Fibroblast of lung (primary cell): ENCODE measurements around the gene PLAC1. TPM values are rescaled to one million over a fixed set of nuclear protein-coding genes. Genes with fewer than 3 reads are reported as not detected.

Experiments used
- DNase-seq, 2 donors: peaks; one replicate each; pipeline versions ENCODE4 v3.0.0 to v3.0.0-alpha.2; 2010; ENCODE audit warnings: low read depth in 2 of 2
- H2AFZ ChIP-seq: 2 replicates; pipeline ENCODE4 v1.5.1; 2012; ENCODE audit warnings: low read length, control low read depth, inconsistent platforms
- H3K27ac ChIP-seq: 2 replicates; pipeline ENCODE4 v1.5.1; 2011; ENCODE audit warnings: low read length, control low read depth; ENCODE audit not compliant: insufficient read depth
- H3K27me3 ChIP-seq: 2 replicates; pipeline ENCODE4 v1.5.1; 2011; ENCODE audit warnings: mild to moderate bottlenecking, low read length; ENCODE audit not compliant: control insufficient read depth, insufficient read depth
- H3K36me3 ChIP-seq: 2 replicates; pipeline ENCODE4 v1.5.1; 2011; ENCODE audit warnings: low read length; ENCODE audit not compliant: control insufficient read depth, insufficient read depth
- H3K4me1 ChIP-seq: 2 replicates; pipeline ENCODE4 v1.5.1; 2011; ENCODE audit warnings: low read length; ENCODE audit not compliant: control insufficient read depth, insufficient read depth; ENCODE audit errors: extremely low read depth
- H3K4me2 ChIP-seq: 2 replicates; pipeline ENCODE4 v1.5.1; 2011; ENCODE audit warnings: low read length, control low read depth; ENCODE audit not compliant: insufficient read depth; ENCODE audit errors: extremely low read depth
- H3K4me3 ChIP-seq, 4 experiments: fragments of 200-600 bp in 1 of 4; sonication (generic) in 1 of 4; replicated peaks in 1 of 4; 2 replicates each; pipeline ENCODE4 v1.5.1; 2011 to 2016; ENCODE audit warnings: low read length in 4 of 4, low read depth in 3 of 4, mild to moderate bottlenecking in 3 of 4, control low read depth in 2 of 4, inconsistent platforms in 1 of 4, mixed read lengths in 1 of 4; ENCODE audit not compliant: insufficient read depth in 1 of 4; ENCODE audit errors: control extremely low read depth in 1 of 4
- H3K79me2 ChIP-seq: 2 replicates; pipeline ENCODE4 v1.5.1; 2012; ENCODE audit warnings: mild to moderate bottlenecking, low read length, inconsistent platforms; ENCODE audit not compliant: control insufficient read depth, insufficient read depth
- H3K9ac ChIP-seq: 2 replicates; pipeline ENCODE4 v1.5.1; 2011; ENCODE audit warnings: mild to moderate bottlenecking, low read length, control low read depth; ENCODE audit not compliant: insufficient read depth
- H3K9me3 ChIP-seq: 2 replicates; pipeline ENCODE4 v1.5.1; 2012; ENCODE audit warnings: low read depth, low read length; ENCODE audit not compliant: control insufficient read depth, insufficient read depth
- H4K20me1 ChIP-seq: 2 replicates; pipeline ENCODE4 v1.5.1; 2011; ENCODE audit warnings: low read length; ENCODE audit not compliant: control insufficient read depth, insufficient read depth; ENCODE audit errors: extremely low read depth
- EZH2 ChIP-seq: IDR thresholded peaks from 2 replicates; pipeline ENCODE4 v1.5.1; 2012; ENCODE audit warnings: low read length, control low read depth, mild to moderate bottlenecking; ENCODE audit errors: missing control alignments
- polyA plus RNA-seq, 2 donors: library from polyadenylated mRNA; depleted of rRNA in 1 of 2; stranded (reverse) in 1 of 2; unstranded in 1 of 2; fragments of >200 nt; gene quantifications; 2 replicates each; pipeline ENCODE4 v1.2.1, GENCODE V29; 2011 to 2012; ENCODE audit warnings: missing spikeins in 1 of 2
- total RNA-seq: library from RNA; depleted of rRNA; stranded (reverse); fragments of >200 nt; gene quantifications from 2 replicates; pipeline ENCODE4 v1.2.1, GENCODE V29; 2014
- TF ChIP-seq, protein P1 (sequence below), 2 donors: IDR thresholded peaks in 1 of 2; conservative IDR thresholded peaks in 1 of 2; 1 replicate in 1 of 2; 2 replicates in 1 of 2; pipeline ENCODE4 v1.5.1; 2011 to 2012; ENCODE audit warnings: low read length in 2 of 2, control low read depth in 1 of 2, inconsistent platforms in 1 of 2, low read depth in 1 of 2, mild to moderate bottlenecking in 1 of 2

The PLAC1 gene
- total and polyA plus RNA-seq, 2 donors (not counting 1 experiment from before 2014, with no cell fraction given) = 0.17 to 0.22 TPM

DNA sequence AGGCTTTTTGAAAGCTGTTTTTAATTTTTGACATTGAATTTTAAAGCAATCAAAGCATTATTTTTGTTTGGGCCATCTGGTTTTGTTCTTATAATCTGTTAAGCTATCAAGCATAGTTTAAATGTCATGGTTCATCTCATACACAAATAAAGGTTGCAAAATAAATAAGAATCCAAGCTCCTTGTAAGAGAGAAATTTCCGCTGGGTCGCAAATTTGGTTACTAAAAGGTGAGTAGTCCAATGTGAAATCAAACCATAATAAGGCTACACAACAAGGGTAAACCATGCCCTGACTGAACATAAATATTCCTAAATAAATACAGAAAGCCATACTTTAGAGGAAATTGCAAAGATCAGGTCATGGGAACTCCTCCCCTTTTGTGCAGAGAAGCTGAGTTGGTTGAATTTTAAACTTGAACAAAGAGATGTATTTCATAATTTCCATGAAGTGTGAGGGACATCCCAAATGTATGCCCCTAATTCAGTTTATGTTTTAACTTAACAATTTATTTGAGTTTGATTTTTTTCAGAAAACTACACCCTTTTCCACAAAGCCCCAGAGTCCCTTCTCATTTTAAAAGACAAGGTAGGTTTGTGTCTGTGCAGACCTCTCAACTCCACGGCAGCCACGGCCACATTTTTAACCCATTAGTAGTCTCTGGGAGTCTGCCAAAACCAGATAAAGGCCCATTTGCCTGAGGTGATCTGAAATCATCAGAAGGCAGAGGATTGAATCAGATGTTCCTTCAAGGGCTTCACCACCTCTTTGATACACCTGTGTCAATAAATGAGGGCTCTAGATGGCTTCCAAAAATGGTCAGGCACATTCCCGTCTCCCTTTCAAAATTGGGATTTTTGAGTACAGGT is 85.2 kb downstream of the PLAC1 start:
- peak in 1 of 2 donors; percentile 53 for DNase-seq

DNA sequence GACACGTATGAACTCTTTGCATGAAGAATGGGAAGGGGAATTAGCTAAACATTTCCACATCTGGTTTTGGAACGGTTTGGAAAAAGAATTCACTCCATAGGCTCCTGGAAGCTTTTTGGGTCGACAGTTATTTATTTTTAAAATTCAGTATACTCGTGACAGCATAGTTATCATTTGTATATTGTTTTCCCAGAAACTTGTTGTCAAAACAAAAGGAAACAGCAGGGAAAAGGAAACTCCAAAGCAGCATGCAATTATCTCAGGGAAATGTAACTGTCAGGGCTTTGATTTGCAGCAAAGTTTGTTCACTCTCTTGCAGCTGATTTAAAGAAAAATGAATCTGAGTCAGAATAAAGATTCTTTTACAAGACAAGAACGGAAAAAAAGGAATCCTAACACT is 86.5 kb downstream of the PLAC1 start:
- H3K79me2 ChIP-seq = no peaks in the 10 kb centered on the region
- H3K4me3 ChIP-seq = no peak overlapping the region
- H3K4me1 ChIP-seq = no peaks in the 10 kb centered on the region
- no peaks in the 10 kb centered on the region for H3K27me3 ChIP-seq
- H3K36me3 ChIP-seq = no peaks in the 10 kb centered on the region
- TF ChIP-seq EZH2 = no peak
- TF ChIP-seq, protein P1, sequence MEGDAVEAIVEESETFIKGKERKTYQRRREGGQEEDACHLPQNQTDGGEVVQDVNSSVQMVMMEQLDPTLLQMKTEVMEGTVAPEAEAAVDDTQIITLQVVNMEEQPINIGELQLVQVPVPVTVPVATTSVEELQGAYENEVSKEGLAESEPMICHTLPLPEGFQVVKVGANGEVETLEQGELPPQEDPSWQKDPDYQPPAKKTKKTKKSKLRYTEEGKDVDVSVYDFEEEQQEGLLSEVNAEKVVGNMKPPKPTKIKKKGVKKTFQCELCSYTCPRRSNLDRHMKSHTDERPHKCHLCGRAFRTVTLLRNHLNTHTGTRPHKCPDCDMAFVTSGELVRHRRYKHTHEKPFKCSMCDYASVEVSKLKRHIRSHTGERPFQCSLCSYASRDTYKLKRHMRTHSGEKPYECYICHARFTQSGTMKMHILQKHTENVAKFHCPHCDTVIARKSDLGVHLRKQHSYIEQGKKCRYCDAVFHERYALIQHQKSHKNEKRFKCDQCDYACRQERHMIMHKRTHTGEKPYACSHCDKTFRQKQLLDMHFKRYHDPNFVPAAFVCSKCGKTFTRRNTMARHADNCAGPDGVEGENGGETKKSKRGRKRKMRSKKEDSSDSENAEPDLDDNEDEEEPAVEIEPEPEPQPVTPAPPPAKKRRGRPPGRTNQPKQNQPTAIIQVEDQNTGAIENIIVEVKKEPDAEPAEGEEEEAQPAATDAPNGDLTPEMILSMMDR (conservative IDR thresholded peaks at IDR 0.05 in 1 of 2, IDR thresholded peaks at IDR 0.05 in 1 of 2; ENCODE audit: low read depth in 1 of 2, low read length in 2 of 2) = no peak
- no peak overlapping the region for H3K4me2 ChIP-seq
- no peak overlapping the region for H2AFZ ChIP-seq
- no peak for DNase-seq
- H3K9ac ChIP-seq = no peak overlapping the region
- H3K27ac ChIP-seq = no peak overlapping the region
- H3K9me3 ChIP-seq = no peaks in the 10 kb centered on the region
- no peaks in the 10 kb centered on the region for H4K20me1 ChIP-seq

More for the DNA sequence above, 85.2 kb downstream of the PLAC1 start:
- Histone ChIP-seq H3K4me2 (no peak overlapping the region), H3K9me3 (no peaks in the 10 kb centered on the region), H3K4me3 (no peak overlapping the region), H3K4me1 (no peaks in the 10 kb centered on the region), H4K20me1 (no peaks in the 10 kb centered on the region), H3K9ac (no peak overlapping the region), H2AFZ (no peak overlapping the region), H3K27ac (no peak overlapping the region), H3K79me2 (no peaks in the 10 kb centered on the region), H3K27me3 (no peaks in the 10 kb centered on the region), H3K36me3 (no peaks in the 10 kb centered on the region)
- no peak for TF ChIP-seq EZH2
- TF ChIP-seq, protein P1 (conservative IDR thresholded peaks at IDR 0.05 in 1 of 2, IDR thresholded peaks at IDR 0.05 in 1 of 2; ENCODE audit: low read depth in 1 of 2, low read length in 2 of 2) = no peak

DNA sequence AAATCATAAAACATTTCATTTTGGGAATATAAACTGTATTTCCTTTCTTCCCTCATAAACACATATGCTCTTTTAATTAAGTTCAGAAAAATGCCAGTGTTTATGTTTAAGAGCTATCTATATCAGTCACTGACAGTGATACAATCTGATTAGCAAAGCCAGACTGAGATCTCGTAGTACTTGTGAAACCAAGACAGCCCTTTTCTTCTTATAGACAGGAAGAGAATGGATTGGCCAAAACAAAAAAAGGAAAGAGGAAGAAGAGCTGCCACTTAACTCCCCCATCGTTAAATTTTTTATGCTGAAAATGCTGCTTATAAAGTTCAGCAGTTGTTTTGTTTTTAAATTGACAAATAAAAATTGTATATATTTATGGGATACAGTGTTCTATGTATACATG is 87.4 kb downstream of the PLAC1 start:
- Histone ChIP-seq H3K27ac (no peak overlapping the region), H3K79me2 (no peaks in the 10 kb centered on the region), H3K4me3 (no peak overlapping the region), H3K4me2 (no peak overlapping the region), H4K20me1 (no peaks in the 10 kb centered on the region), H3K27me3 (no peaks in the 10 kb centered on the region), H3K4me1 (no peaks in the 10 kb centered on the region), H3K9me3 (no peaks in the 10 kb centered on the region), H2AFZ (no peak overlapping the region), H3K36me3 (no peaks in the 10 kb centered on the region), H3K9ac (no peak overlapping the region)
- no peak for DNase-seq
- TF ChIP-seq, protein P1 (conservative IDR thresholded peaks at IDR 0.05 in 1 of 2, IDR thresholded peaks at IDR 0.05 in 1 of 2; ENCODE audit: low read depth in 1 of 2, low read length in 2 of 2) = no peak
- no peak for TF ChIP-seq EZH2
